Mononuclear cell (primary cell): Measurements from ENCODE around the gene WDR26. TPM values are rescaled to one million over a fixed set of nuclear protein-coding genes. Genes with fewer than 3 reads are reported as not detected.

Experiments
- H3K27me3 ChIP-seq: 2 replicates; pipeline ENCODE4 v1.6.0; 2011; ENCODE audit warnings: low read length, control low read depth; ENCODE audit not compliant: insufficient read depth
- H3K4me1 ChIP-seq: 2 replicates; pipeline ENCODE4 v1.5.1; 2011; ENCODE audit warnings: mild to moderate bottlenecking, low read length, control low read depth; ENCODE audit not compliant: insufficient read depth
- H3K4me3 ChIP-seq: 2 replicates; pipeline ENCODE4 v1.5.1; 2011; ENCODE audit warnings: mild to moderate bottlenecking, low read length, moderate library complexity
- H3K9me3 ChIP-seq: 2 replicates; pipeline ENCODE4 v1.5.1; 2011; ENCODE audit warnings: low read depth, mild to moderate bottlenecking, control low read depth, low read length
- total RNA-seq: library from RNA; depleted of rRNA; stranded (reverse); fragments of >200 nt; gene quantifications from one replicate; pipeline ENCODE4 v1.2.3, GENCODE V29; 2012

WDR26 gene
- total RNA-seq, 1 donor, result 170 TPM

DNA sequence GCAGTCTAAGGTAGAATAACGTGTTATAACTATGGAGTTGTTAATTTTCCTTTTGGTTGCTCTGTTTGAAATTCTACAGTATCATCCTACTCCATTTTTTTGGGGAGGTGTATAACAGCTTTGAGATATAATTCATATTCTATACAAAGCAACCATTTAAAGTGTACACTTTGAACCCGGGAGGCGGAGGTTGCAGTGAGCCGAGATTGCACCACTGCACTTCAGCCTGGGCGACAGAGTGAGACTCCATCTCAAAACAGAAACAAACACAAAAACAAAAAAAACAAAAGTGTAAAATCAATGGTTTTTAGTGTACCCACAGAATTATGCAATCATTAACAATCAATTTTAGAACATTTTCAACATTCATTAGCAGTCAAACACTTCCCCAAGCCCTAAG is 44.1 kb downstream of the WDR26 start:
- Histone ChIP-seq H3K4me1 (peaks cover 5% of the 10 kb centered on the region), H3K27me3 (no peaks in the 10 kb centered on the region), H3K9me3 (no peaks in the 10 kb centered on the region), H3K4me3 (no peak overlapping the region)

DNA sequence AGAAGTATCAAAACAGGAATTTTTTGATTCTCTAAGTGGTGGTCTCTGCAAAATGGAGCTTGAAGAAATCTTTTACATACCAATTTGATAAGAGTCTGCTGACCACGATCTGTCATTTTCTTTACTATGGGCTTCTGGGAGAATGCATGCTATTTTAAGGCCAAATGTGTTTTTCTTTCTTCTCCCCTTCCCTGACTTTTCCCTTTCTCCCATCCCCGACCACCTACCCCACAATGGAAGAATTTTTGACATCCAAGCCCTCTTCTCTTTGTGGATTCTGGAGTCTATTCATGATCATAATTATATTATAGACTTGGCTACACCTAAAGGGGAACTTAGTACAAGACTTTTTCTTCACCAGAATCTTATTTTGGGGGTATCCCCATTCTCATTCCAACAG is 46.7 kb downstream of the WDR26 start:
- Histone ChIP-seq H3K4me3 (no peak overlapping the region), H3K4me1 (peaks cover 14% of the 10 kb centered on the region), H3K27me3 (no peaks in the 10 kb centered on the region), H3K9me3 (no peaks in the 10 kb centered on the region)

DNA sequence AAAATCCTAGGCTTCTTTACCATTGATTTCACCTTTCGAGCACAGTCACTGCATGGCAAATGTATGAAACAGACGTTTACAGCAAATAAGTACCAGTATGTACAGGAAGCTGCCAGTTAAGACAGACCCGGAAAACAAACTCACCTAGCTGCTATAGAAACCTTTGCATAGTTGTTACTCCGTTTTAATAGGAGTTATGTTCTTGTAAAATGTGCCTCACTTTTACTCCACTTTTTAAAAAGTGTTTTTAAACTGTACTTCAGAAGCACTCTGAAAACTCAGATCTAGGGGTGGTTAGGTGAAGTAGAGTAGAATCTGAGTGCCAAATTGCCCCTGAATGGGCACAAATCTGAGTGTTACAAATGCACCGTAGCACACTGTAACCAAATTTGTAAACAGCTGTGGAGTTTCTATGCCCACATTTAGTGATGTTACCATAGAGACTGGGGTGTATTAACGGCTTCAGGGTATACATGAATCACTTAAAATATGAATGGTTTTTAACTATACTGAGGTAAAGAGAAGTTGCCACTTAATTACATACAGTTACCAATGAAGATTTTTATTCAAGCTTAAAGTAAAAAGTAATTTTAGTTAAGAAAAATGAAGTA is 47.2 kb downstream of the WDR26 start:
- Histone ChIP-seq H3K27me3 (no peaks in the 10 kb centered on the region), H3K4me3 (no peak overlapping the region), H3K9me3 (no peaks in the 10 kb centered on the region), H3K4me1 (peaks cover 15% of the 10 kb centered on the region)

GRCh38 chr1:224383218-224383617 is 51.4 kb downstream of the WDR26 start:
- Histone ChIP-seq H3K9me3 (no peaks in the 10 kb centered on the region), H3K27me3 (no peaks in the 10 kb centered on the region), H3K4me3 (no peak overlapping the region), H3K4me1 (peaks cover 50% of the 10 kb centered on the region)

DNA sequence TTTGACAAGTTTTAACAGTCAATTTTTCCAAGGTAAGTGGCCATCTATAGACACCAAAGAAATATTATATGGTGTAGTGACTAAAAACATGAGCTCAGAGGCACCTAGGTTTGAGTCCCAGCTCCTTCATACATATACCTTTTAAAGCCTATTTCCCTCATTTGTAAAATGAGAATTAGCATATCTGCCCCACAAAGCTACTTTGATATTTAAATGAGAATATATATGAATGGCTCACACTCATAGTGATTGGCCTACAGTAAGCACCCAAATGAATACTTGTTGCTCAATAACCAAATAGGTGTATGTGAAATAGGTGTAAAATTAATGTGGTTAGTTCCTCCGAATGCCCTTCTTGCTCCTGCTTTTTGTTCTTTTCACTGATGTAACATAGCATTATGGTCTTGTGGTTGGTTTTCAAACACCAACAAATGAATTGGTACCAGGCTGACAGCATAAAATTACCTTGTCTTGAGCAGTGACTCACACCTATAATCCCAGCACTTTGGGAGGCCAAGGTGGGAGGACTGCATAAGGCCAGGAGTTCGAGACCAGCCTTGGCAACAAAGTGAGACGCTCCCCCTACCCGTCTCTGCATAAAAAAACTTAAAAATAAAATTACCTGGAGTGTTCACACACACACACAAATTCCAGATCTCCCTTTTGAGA is 52.6 kb downstream of the WDR26 start:
- H3K4me1 ChIP-seq, result peaks cover 62% of the 10 kb centered on the region
- H3K27me3 ChIP-seq, result no peaks in the 10 kb centered on the region
- H3K9me3 ChIP-seq, result no peaks in the 10 kb centered on the region
- H3K4me3 ChIP-seq, result no peak overlapping the region

GRCh38 chr1:224380003-224380402 is 54.6 kb downstream of the WDR26 start:
- Histone ChIP-seq H3K9me3 (no peaks in the 10 kb centered on the region), H3K4me1 (peaks cover 77% of the 10 kb centered on the region), H3K4me3 (no peak overlapping the region), H3K27me3 (no peaks in the 10 kb centered on the region)

- Histone ChIP-seq H3K9me3 (no peaks in the 10 kb centered on the region), H3K4me3 (no peak overlapping the region), H3K4me1 (peaks cover 81% of the 10 kb centered on the region), H3K27me3 (no peaks in the 10 kb centered on the region)
Measured at GRCh38 chr1:224378855-224379631, 55.6 kb downstream of the WDR26 start.

DNA sequence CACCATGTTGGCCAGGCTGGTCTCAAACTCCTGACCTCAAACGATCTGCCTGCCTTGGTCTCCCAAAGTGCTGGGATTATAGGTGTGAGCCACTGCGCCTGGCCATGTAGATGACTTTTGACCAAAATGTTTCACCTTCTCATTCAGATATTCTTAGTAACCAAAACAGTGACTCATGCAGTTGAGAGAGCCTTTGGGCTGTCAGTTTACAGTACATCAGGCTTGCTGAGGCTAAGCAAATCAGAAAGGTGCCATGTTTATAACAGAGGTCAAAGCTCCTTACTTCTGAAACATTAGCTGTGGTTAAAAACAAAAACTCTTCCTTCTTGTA is 57.0 kb downstream of the WDR26 start:
- Histone ChIP-seq H3K4me3 (no peak overlapping the region), H3K4me1 (peaks cover 77% of the 10 kb centered on the region), H3K27me3 (no peaks in the 10 kb centered on the region), H3K9me3 (no peaks in the 10 kb centered on the region)

DNA sequence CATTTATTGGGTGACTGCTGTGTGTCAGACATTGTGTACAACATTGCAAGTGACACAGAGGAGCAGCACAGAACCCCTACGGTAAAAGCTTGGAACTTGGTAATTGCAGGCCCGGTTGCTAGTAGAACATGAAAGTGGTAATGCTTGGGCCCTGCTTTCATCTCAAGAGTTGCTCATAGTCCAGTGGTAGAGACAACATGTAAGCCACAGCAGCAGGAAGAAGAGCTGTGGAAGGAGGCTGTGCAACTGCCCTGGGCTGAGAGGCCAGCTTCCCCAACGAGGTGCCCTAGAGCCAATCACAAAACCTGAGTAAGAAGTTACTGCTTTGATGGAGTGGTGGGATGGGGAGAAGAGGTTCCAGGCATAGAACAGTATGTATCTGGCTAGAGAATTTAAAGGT is 59.5 kb downstream of the WDR26 start:
- Histone ChIP-seq H3K4me3 (no peak overlapping the region), H3K4me1 (peaks cover 52% of the 10 kb centered on the region), H3K27me3 (no peaks in the 10 kb centered on the region), H3K9me3 (no peaks in the 10 kb centered on the region)

DNA sequence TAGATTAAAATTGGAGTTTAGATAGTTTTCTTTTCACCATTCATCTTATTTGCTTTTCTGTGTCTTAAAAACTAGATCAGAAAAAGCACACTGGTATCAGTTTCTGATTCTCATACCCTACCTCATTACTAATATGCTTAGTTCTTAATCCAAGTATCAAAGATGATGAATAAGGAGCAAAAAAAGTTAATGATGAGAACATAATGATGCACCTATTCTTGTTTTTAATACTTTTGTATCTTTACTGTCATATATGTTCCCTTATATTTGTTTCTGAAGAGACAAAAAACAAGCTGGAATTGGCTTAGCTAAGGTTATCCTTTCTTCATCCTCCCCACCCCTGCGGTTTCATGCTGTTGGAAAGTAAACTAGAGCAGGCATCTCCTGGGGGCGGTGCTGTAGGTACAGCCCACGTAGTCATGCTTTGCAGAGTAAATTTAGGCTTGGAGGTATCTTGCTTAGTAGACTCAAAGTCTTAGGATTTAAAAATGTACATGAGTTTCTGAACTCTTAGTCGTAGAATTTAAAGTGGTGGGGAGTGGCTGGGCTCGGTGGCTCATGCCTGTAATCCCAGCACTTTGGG is 61.5 kb downstream of the WDR26 start:
- peaks cover 34% of the 10 kb centered on the region for H3K4me1 ChIP-seq
- H3K4me3 ChIP-seq, result no peak overlapping the region
- H3K27me3 ChIP-seq, result no peaks in the 10 kb centered on the region
- H3K9me3 ChIP-seq, result no peaks in the 10 kb centered on the region

DNA sequence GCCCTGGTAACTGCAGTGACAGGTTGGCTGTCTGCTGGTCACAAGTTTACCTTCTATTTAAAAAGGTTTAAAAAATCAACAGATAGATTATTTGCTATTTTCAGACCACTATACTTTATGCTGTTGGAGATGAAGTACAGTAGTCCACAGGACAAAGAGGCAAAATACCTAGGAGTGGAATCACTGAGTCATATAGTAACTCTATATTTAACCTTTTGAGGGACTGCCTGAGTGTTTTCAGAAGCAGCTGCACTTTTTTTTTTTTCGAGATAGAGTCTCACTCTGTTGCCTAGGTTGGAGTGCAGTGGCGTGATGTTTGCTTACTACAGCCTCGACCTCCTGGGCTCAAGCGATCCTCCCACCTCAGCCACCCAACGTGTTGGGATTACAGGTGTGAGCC is 66.2 kb downstream of the WDR26 start:
- peaks cover 6% of the 10 kb centered on the region for H3K4me1 ChIP-seq
- H3K27me3 ChIP-seq, result no peaks in the 10 kb centered on the region
- H3K4me3 ChIP-seq, result no peak overlapping the region
- H3K9me3 ChIP-seq, result no peaks in the 10 kb centered on the region

GRCh38 chr1:224359207-224359606 is 75.4 kb downstream of the WDR26 start:
- Histone ChIP-seq H3K27me3 (no peaks in the 10 kb centered on the region), H3K4me3 (no peak overlapping the region), H3K4me1 (peaks cover 47% of the 10 kb centered on the region), H3K9me3 (no peaks in the 10 kb centered on the region)

- Histone ChIP-seq H3K4me1 (peaks cover 41% of the 10 kb centered on the region), H3K4me3 (no peak overlapping the region), H3K9me3 (no peaks in the 10 kb centered on the region), H3K27me3 (no peaks in the 10 kb centered on the region)
Measured at GRCh38 chr1:224358237-224358636, 76.4 kb downstream of the WDR26 start.

- Histone ChIP-seq H3K9me3 (no peaks in the 10 kb centered on the region), H3K27me3 (no peaks in the 10 kb centered on the region), H3K4me1 (peaks cover 38% of the 10 kb centered on the region), H3K4me3 (peak overlapping the region; percentile 57)
Measured at GRCh38 chr1:224357626-224358124, 76.9 kb downstream of the WDR26 start.
